HEK293 (cell line): Measurements from ENCODE around the gene ZNF576.
"Not testable (repeated sequence)": the region's sequence is repeated elsewhere in the genome, so short reads cannot be mapped to it uniquely, and the experiment has no call there.

Experiments
- CTCF ChIA-PET: fragments of 350-600 bp; formaldehyde crosslinking; extraction: SDS; loops from one replicate; lab custom pipeline; 2021; ENCODE audit warnings: antibody characterized with exemption; lab: Yijun Ruan, JAX
- POLR2A ChIA-PET: fragments of 300-600 bp; formaldehyde crosslinking; extraction: SDS; loops from one replicate; lab custom pipeline; 2020; ENCODE audit warnings: antibody characterized with exemption, inconsistent platforms; lab: Yijun Ruan, JAX
- H3K27ac ChIP-seq: fragments of 200-500 bp; sonication (Bioruptor generic); 2 replicates; pipeline ENCODE4 v1.5.1; 2014; ENCODE audit warnings: low read depth, low read length, control low read depth, inconsistent platforms; ENCODE audit errors: extremely low read depth
- H3K36me3 ChIP-seq, 2 experiments: fragments of 200-500 bp in 1 of 2; sonication (Bioruptor generic) in 1 of 2; 1 replicate in 1 of 2; 2 replicates in 1 of 2; pipeline ENCODE4 v1.5.1; 2014 to 2017; ENCODE audit warnings: inconsistent platforms in 2 of 2, low read length in 2 of 2; ENCODE audit not compliant: control insufficient read depth in 2 of 2, insufficient read depth in 1 of 2
- H3K4me1 ChIP-seq: fragments of 200-500 bp; sonication (Bioruptor generic); 2 replicates; pipeline ENCODE4 v1.5.1; 2014; ENCODE audit warnings: mild to moderate bottlenecking, low read length, inconsistent platforms; ENCODE audit not compliant: control insufficient read depth, insufficient read depth
- H3K4me3 ChIP-seq: 2 replicates; pipeline ENCODE4 v1.5.1; 2011; ENCODE audit warnings: low read depth, mild to moderate bottlenecking, control low read depth, low read length, moderate library complexity
- H3K9me3 ChIP-seq: fragments of 200-500 bp; sonication (Bioruptor generic); 2 replicates; pipeline ENCODE4 v1.5.1; 2014; ENCODE audit warnings: low read depth, low read length, inconsistent platforms; ENCODE audit not compliant: control insufficient read depth, insufficient read depth
- GFI1B ChIP-seq: fragments of 450-650 bp; formaldehyde crosslinking; IDR thresholded peaks from 2 replicates; pipeline ENCODE4 v1.5.1; 2016; ENCODE audit warnings: missing biosample characterization, missing genetic modification characterization
- KLF16 ChIP-seq: fragments of 450-650 bp; formaldehyde crosslinking; IDR thresholded peaks from 2 replicates; pipeline ENCODE4 v1.5.1; 2017; ENCODE audit warnings: missing biosample characterization, missing genetic modification characterization
- MZF1 ChIP-seq: fragments of 450-650 bp; formaldehyde crosslinking; IDR thresholded peaks from 2 replicates; pipeline ENCODE4 v1.5.1; 2017; ENCODE audit warnings: missing biosample characterization, missing genetic modification characterization, borderline replicate concordance
- SP3 ChIP-seq: fragments of 450-650 bp; formaldehyde crosslinking; IDR thresholded peaks from 2 replicates; pipeline ENCODE4 v1.5.1; 2016; ENCODE audit warnings: missing biosample characterization, missing genetic modification characterization
- WT1 ChIP-seq: fragments of 450-650 bp; formaldehyde crosslinking; IDR thresholded peaks from 2 replicates; pipeline ENCODE4 v1.5.1; 2016; ENCODE audit warnings: missing biosample characterization, missing genetic modification characterization
- YY1 ChIP-seq: fragments of 450-650 bp; formaldehyde crosslinking; IDR thresholded peaks from 2 replicates; pipeline ENCODE4 v1.5.1; 2018; ENCODE audit warnings: missing biosample characterization, missing genetic modification characterization
- ZBTB1 ChIP-seq: fragments of 450-650 bp; formaldehyde crosslinking; IDR thresholded peaks from 2 replicates; pipeline ENCODE4 v1.5.1; 2016; ENCODE audit warnings: missing biosample characterization, missing genetic modification characterization
- ZBTB26 ChIP-seq: fragments of 450-650 bp; formaldehyde crosslinking; optimal IDR thresholded peaks from 2 replicates; pipeline ENCODE3; 2016; ENCODE audit warnings: missing biosample characterization, mild to moderate bottlenecking, missing genetic modification characterization
- ZFP69B ChIP-seq: fragments of 450-650 bp; formaldehyde crosslinking; IDR thresholded peaks from 2 replicates; pipeline ENCODE4 v1.5.1; 2016; ENCODE audit warnings: missing biosample characterization, missing genetic modification characterization
- ZNF112 ChIP-seq: fragments of 450-650 bp; formaldehyde crosslinking; IDR thresholded peaks from 2 replicates; pipeline ENCODE4 v1.5.0; 2017; ENCODE audit warnings: missing biosample characterization, missing genetic modification characterization
- ZNF155 ChIP-seq: fragments of 450-650 bp; formaldehyde crosslinking; IDR thresholded peaks from 2 replicates; pipeline ENCODE4 v1.5.1; 2016; ENCODE audit warnings: missing biosample characterization, missing genetic modification characterization
- ZNF157 ChIP-seq: fragments of 450-650 bp; formaldehyde crosslinking; IDR thresholded peaks from 2 replicates; pipeline ENCODE4 v1.5.1; 2016; ENCODE audit warnings: missing biosample characterization, missing genetic modification characterization
- ZNF184 ChIP-seq: fragments of 450-650 bp; IDR thresholded peaks from 2 replicates; pipeline ENCODE4 v1.5.1; 2018; ENCODE audit warnings: missing biosample characterization, mild to moderate bottlenecking, missing genetic modification characterization
- ZNF211 ChIP-seq: fragments of 450-650 bp; formaldehyde crosslinking; IDR thresholded peaks from 2 replicates; pipeline ENCODE4 v1.5.1; 2016; ENCODE audit warnings: low read depth, missing biosample characterization, missing genetic modification characterization
- ZNF302 ChIP-seq: fragments of 450-650 bp; formaldehyde crosslinking; IDR thresholded peaks from 2 replicates; pipeline ENCODE4 v1.5.1; 2016; ENCODE audit warnings: missing biosample characterization, missing genetic modification characterization, low read depth
- ZNF354C ChIP-seq: fragments of 450-650 bp; formaldehyde crosslinking; IDR thresholded peaks from 2 replicates; pipeline ENCODE4 v1.5.1; 2016; ENCODE audit warnings: missing biosample characterization, missing genetic modification characterization, low read depth, borderline replicate concordance
- ZNF433 ChIP-seq: fragments of 450-650 bp; formaldehyde crosslinking; IDR thresholded peaks from 2 replicates; pipeline ENCODE4 v1.5.1; 2016; ENCODE audit warnings: missing biosample characterization, missing genetic modification characterization, low read depth
- ZNF623 ChIP-seq: fragments of 450-650 bp; formaldehyde crosslinking; IDR thresholded peaks from 2 replicates; pipeline ENCODE4 v1.5.1; 2016; ENCODE audit warnings: missing biosample characterization, missing genetic modification characterization
- ZNF76 ChIP-seq: fragments of 450-650 bp; formaldehyde crosslinking; IDR thresholded peaks from 2 replicates; pipeline ENCODE4; 2016; ENCODE audit warnings: low read depth, missing biosample characterization, missing genetic modification characterization, borderline replicate concordance
- ZNF776 ChIP-seq: fragments of 450-650 bp; formaldehyde crosslinking; IDR thresholded peaks from 2 replicates; pipeline ENCODE4 v1.5.0; 2017; ENCODE audit warnings: missing biosample characterization, missing genetic modification characterization, borderline replicate concordance
- TF ChIP-seq, protein P1 (sequence below): fragments of 450-650 bp; formaldehyde crosslinking; IDR thresholded peaks from 2 replicates; pipeline ENCODE4 v1.5.1; 2016; ENCODE audit warnings: missing biosample characterization, missing genetic modification characterization
- TF ChIP-seq, protein P2 (sequence below): fragments of 450-650 bp; formaldehyde crosslinking; IDR thresholded peaks from 2 replicates; pipeline ENCODE4 v1.5.1; 2017; ENCODE audit warnings: missing biosample characterization, missing genetic modification characterization

Gene ZNF576

DNA sequence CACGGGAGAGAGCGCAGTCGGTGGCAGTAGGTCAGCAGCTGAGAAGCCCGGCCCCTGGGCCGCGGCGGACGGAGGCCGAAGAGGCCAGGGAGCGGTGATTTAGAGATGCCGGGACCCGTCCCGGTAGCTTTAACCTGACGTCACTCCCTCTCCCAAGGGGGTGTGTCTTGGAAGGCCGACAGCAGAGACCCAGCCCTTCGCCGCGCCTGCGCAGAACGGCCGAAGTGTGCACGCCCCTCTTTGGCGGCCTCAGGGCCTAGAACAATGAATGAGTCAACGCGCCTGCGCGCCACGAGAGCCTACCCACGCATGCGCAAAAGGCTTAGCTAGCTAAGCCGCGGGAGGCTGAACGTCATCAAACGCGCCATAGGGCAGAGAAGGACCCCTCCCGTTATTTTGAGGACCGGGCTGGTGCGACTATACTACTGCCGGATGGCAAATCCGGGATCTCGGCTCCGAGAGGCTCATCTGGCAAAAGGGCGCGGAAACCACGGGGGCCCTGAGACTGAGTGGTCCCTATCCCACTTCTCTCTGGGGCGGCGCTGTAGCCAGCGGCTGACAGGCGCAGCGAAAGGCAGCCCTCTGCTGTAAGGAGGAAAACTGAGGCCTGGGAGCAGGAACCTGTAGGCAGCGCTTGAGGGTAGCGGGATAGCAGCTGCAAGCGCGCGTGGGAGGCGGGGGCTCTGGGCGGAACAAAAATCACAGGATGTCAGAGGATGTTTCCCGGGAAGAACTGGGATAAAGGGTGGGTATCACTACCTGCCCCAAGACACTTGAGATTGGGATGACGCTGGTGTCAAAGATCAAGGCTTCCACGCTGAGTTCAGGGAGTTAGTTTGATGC is at the start of gene ZNF576, which contains the start of gene IRGQ (continued):
- TF ChIP-seq ZFP69B (tag by site-specific recombination) (peak; percentile 76), ZNF354C (tag by site-specific recombination) (no peak), ZBTB1 (peak; percentile 31; the same call in 1 of the 2 replicates), ZNF184 (peak; percentile 90), ZNF302 (tag by site-specific recombination) (no peak), SP3 (peak; percentile 95), YY1 (tag by site-specific recombination) (peak; percentile 70), KLF16 (tag by site-specific recombination) (peak; percentile 54; the same call in 1 of the 2 replicates), MZF1 (tag by site-specific recombination) (0 out of 2 replicates have a peak, but pooled peaks have one; percentile 18), ZNF155 (tag by site-specific recombination) (no peak), ZNF76 (peak; percentile 91), GFI1B (tag by site-specific recombination) (peak; percentile 22; the same call in 1 of the 2 replicates)

GRCh38 chr19:43547926-43548325 is 48.5 kb upstream of the ZNF576 start:
- H3K9me3 ChIP-seq, H3K27ac ChIP-seq, H3K4me3 ChIP-seq, H3K4me1 ChIP-seq, POLR2A ChIA-PET: not testable (repeated sequence)
- CTCF ChIA-PET, result interaction anchor here (1.2 kb wide), 1 partner anchor 47 kb away, joined by 3 read pairs; no protein-coding TSS in a partner anchor
- peaks cover 79 to 83% of the 10 kb centered on the region in 2 experiments for H3K36me3 ChIP-seq

GRCh38 chr19:43548706-43549105 is 47.7 kb upstream of the ZNF576 start:
- POLR2A ChIA-PET, result no interaction called here
- CTCF ChIA-PET, result interaction anchor here (0.6 to 1.5 kb wide), 4 partner anchors 46 to 443 kb away, joined by 3 read pairs; no protein-coding TSS in a partner anchor
- no peak overlapping the region for H3K27ac ChIP-seq
- peaks cover 79 to 83% of the 10 kb centered on the region in 2 experiments for H3K36me3 ChIP-seq
- no peak overlapping the region for H3K4me3 ChIP-seq
- H3K9me3 ChIP-seq, result no peaks in the 10 kb centered on the region
- TF ChIP-seq ZNF776 (no peak), ZNF157 (tag by site-specific recombination) (no peak), ZNF623 (tag by site-specific recombination) (peak; percentile 70), WT1 (tag by site-specific recombination) (no peak), ZNF112 (tag by site-specific recombination) (no peak), ZBTB26 (tag by site-specific recombination) (no peak), ZNF433 (tag by site-specific recombination) (no peak), ZNF211 (no peak)
- TF ChIP-seq, protein P1, sequence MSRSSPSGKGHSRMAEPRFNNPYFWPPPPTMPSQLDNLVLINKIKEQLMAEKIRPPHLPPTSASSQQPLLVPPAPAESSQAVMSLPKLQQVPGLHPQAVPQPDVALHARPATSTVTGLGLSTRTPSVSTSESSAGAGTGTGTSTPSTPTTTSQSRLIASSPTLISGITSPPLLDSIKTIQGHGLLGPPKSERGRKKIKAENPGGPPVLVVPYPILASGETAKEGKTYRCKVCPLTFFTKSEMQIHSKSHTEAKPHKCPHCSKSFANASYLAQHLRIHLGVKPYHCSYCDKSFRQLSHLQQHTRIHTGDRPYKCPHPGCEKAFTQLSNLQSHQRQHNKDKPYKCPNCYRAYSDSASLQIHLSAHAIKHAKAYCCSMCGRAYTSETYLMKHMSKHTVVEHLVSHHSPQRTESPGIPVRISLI (tag by site-specific recombination), result peak; percentile 95
- TF ChIP-seq, protein P2, sequence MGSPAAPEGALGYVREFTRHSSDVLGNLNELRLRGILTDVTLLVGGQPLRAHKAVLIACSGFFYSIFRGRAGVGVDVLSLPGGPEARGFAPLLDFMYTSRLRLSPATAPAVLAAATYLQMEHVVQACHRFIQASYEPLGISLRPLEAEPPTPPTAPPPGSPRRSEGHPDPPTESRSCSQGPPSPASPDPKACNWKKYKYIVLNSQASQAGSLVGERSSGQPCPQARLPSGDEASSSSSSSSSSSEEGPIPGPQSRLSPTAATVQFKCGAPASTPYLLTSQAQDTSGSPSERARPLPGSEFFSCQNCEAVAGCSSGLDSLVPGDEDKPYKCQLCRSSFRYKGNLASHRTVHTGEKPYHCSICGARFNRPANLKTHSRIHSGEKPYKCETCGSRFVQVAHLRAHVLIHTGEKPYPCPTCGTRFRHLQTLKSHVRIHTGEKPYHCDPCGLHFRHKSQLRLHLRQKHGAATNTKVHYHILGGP (tag by site-specific recombination), result no peak
- H3K4me1 ChIP-seq, result no peaks in the 10 kb centered on the region
